Fibroblast of lung (primary cell): ENCODE data around the gene LRRFIP1. TPM values are rescaled to one million over a fixed set of nuclear protein-coding genes. Genes with fewer than 3 reads are reported as not detected.

Experiments used
- DNase-seq, 2 donors: peaks; one replicate each; pipeline versions ENCODE4 v3.0.0 to v3.0.0-alpha.2; 2010; ENCODE audit warnings: low read depth in 2 of 2
- H2AFZ ChIP-seq: 2 replicates; pipeline ENCODE4 v1.5.1; 2012; ENCODE audit warnings: low read length, control low read depth, inconsistent platforms
- H3K27ac ChIP-seq: 2 replicates; pipeline ENCODE4 v1.5.1; 2011; ENCODE audit warnings: low read length, control low read depth; ENCODE audit not compliant: insufficient read depth
- H3K27me3 ChIP-seq: 2 replicates; pipeline ENCODE4 v1.5.1; 2011; ENCODE audit warnings: mild to moderate bottlenecking, low read length; ENCODE audit not compliant: control insufficient read depth, insufficient read depth
- H3K36me3 ChIP-seq: 2 replicates; pipeline ENCODE4 v1.5.1; 2011; ENCODE audit warnings: low read length; ENCODE audit not compliant: control insufficient read depth, insufficient read depth
- H3K4me1 ChIP-seq: 2 replicates; pipeline ENCODE4 v1.5.1; 2011; ENCODE audit warnings: low read length; ENCODE audit not compliant: control insufficient read depth, insufficient read depth; ENCODE audit errors: extremely low read depth
- H3K4me2 ChIP-seq: 2 replicates; pipeline ENCODE4 v1.5.1; 2011; ENCODE audit warnings: low read length, control low read depth; ENCODE audit not compliant: insufficient read depth; ENCODE audit errors: extremely low read depth
- H3K4me3 ChIP-seq, 4 experiments: fragments of 200-600 bp in 1 of 4; sonication (generic) in 1 of 4; replicated peaks in 1 of 4; 2 replicates each; pipeline ENCODE4 v1.5.1; 2011 to 2016; ENCODE audit warnings: low read length in 4 of 4, low read depth in 3 of 4, mild to moderate bottlenecking in 3 of 4, control low read depth in 2 of 4, inconsistent platforms in 1 of 4, mixed read lengths in 1 of 4; ENCODE audit not compliant: insufficient read depth in 1 of 4; ENCODE audit errors: control extremely low read depth in 1 of 4
- H3K79me2 ChIP-seq: 2 replicates; pipeline ENCODE4 v1.5.1; 2012; ENCODE audit warnings: mild to moderate bottlenecking, low read length, inconsistent platforms; ENCODE audit not compliant: control insufficient read depth, insufficient read depth
- H3K9ac ChIP-seq: 2 replicates; pipeline ENCODE4 v1.5.1; 2011; ENCODE audit warnings: mild to moderate bottlenecking, low read length, control low read depth; ENCODE audit not compliant: insufficient read depth
- H3K9me3 ChIP-seq: 2 replicates; pipeline ENCODE4 v1.5.1; 2012; ENCODE audit warnings: low read depth, low read length; ENCODE audit not compliant: control insufficient read depth, insufficient read depth
- H4K20me1 ChIP-seq: 2 replicates; pipeline ENCODE4 v1.5.1; 2011; ENCODE audit warnings: low read length; ENCODE audit not compliant: control insufficient read depth, insufficient read depth; ENCODE audit errors: extremely low read depth
- CTCF ChIP-seq, 2 donors: IDR thresholded peaks in 1 of 2; conservative IDR thresholded peaks in 1 of 2; 1 replicate in 1 of 2; 2 replicates in 1 of 2; pipeline ENCODE4 v1.5.1; 2011 to 2012; ENCODE audit warnings: low read length in 2 of 2, control low read depth in 1 of 2, inconsistent platforms in 1 of 2, low read depth in 1 of 2, mild to moderate bottlenecking in 1 of 2
- EZH2 ChIP-seq: IDR thresholded peaks from 2 replicates; pipeline ENCODE4 v1.5.1; 2012; ENCODE audit warnings: low read length, control low read depth, mild to moderate bottlenecking; ENCODE audit errors: missing control alignments
- polyA plus RNA-seq, 2 donors: library from polyadenylated mRNA; depleted of rRNA in 1 of 2; stranded (reverse) in 1 of 2; unstranded in 1 of 2; fragments of >200 nt; gene quantifications; 2 replicates each; pipeline ENCODE4 v1.2.1, GENCODE V29; 2011 to 2012; ENCODE audit warnings: missing spikeins in 1 of 2
- total RNA-seq: library from RNA; depleted of rRNA; stranded (reverse); fragments of >200 nt; gene quantifications from 2 replicates; pipeline ENCODE4 v1.2.1, GENCODE V29; 2014

LRRFIP1 gene
- total and polyA plus RNA-seq, 2 donors (not counting 1 experiment from before 2014, with no cell fraction given) = 58.1 to 113 TPM

- Histone ChIP-seq H3K9ac (no peak overlapping the region), H4K20me1 (no peaks in the 10 kb centered on the region), H3K4me3 (no peak overlapping the region), H3K79me2 (no peaks in the 10 kb centered on the region), H2AFZ (no peak overlapping the region), H3K36me3 (peaks cover 3% of the 10 kb centered on the region), H3K4me2 (no peak overlapping the region), H3K9me3 (no peaks in the 10 kb centered on the region), H3K27me3 (no peaks in the 10 kb centered on the region), H3K27ac (no peak overlapping the region), H3K4me1 (peaks cover 3% of the 10 kb centered on the region)
- TF ChIP-seq EZH2 (no peak), CTCF (conservative IDR thresholded peaks at IDR 0.05 in 1 of 2, IDR thresholded peaks at IDR 0.05 in 1 of 2; ENCODE audit: low read depth in 1 of 2, low read length in 2 of 2) (no peak)
- peak in 1 of 2 donors; percentile 23 for DNase-seq
Observed at GRCh38 chr2:237765875-237766274, 138.5 kb downstream of the LRRFIP1 start.

DNA sequence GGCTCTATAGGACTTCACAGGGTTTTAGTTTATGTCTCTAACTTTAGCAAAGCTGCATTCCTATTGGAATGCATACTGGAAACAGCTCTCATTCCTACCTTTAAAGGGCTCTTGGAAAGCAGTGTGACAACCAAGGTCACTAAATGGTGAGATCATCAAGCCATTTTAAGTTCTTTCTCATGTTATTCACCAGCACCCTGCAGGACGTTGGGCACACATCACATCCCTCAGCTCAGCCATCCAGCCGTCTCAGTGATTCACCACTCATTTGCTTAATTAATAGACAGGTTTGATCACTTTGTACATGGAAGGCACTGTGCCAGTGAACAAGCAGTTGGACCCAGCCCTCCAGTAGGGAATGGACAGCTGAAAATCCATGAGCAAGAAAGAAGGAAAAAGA lies 139.0 kb downstream of the LRRFIP1 start:
- Histone ChIP-seq H3K9ac (no peak overlapping the region), H3K36me3 (peaks cover 3% of the 10 kb centered on the region), H3K9me3 (no peaks in the 10 kb centered on the region), H3K4me1 (peaks cover 3% of the 10 kb centered on the region), H4K20me1 (no peaks in the 10 kb centered on the region), H3K27ac (no peak overlapping the region), H3K4me2 (no peak overlapping the region), H2AFZ (no peak overlapping the region), H3K4me3 (no peak overlapping the region), H3K79me2 (no peaks in the 10 kb centered on the region), H3K27me3 (no peaks in the 10 kb centered on the region)
- TF ChIP-seq EZH2 (no peak), CTCF (conservative IDR thresholded peaks at IDR 0.05 in 1 of 2, IDR thresholded peaks at IDR 0.05 in 1 of 2; ENCODE audit: low read depth in 1 of 2, low read length in 2 of 2) (no peak)
- DNase-seq = peak in 1 of 2 donors; percentile 79

DNA sequence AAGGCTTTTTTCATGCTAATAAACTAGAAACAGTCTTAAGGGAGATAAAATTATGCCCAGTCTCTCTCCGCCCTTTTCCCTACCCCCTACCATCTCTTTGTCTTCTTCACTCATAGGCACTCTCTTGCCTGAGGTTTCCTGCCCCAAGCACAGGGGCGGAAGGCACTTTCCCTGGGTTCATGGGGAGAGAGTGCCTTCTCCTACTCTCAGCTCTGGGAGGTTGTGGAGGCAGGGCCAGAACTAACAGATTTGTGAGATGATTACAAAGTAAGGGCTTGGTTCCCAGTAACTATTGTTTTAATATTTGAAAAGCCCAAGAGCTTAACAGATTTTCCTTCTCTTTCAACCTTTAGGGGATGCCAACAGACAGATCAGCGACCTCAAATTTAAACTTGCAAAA lies 145.1 kb downstream of the LRRFIP1 start:
- TF ChIP-seq CTCF (conservative IDR thresholded peaks at IDR 0.05 in 1 of 2, IDR thresholded peaks at IDR 0.05 in 1 of 2; ENCODE audit: low read depth in 1 of 2, low read length in 2 of 2) (no peak), EZH2 (no peak)
- Histone ChIP-seq H4K20me1 (no peaks in the 10 kb centered on the region), H3K4me1 (no peaks in the 10 kb centered on the region), H3K4me2 (no peak overlapping the region), H2AFZ (no peak overlapping the region), H3K27me3 (no peaks in the 10 kb centered on the region), H3K9me3 (no peaks in the 10 kb centered on the region), H3K27ac (no peak overlapping the region), H3K4me3 (no peak overlapping the region), H3K79me2 (no peaks in the 10 kb centered on the region), H3K9ac (no peak overlapping the region), H3K36me3 (peaks cover 4% of the 10 kb centered on the region)
- no peak for DNase-seq
